Measurements from ENCODE around the gene DUSP22.
"Not testable (repeated sequence)": the region's sequence is repeated elsewhere in the genome, so short reads cannot be mapped to it uniquely, and the experiment has no call there.

Gene DUSP22

GRCh38 chr6:291697-292505 lies at the start of gene DUSP22:
DUSP22 (plus strand) TSS chr6:292487; CDS start chr6:292540, 53 bp downstream.
- DNase-seq (ENCODE audit: low read depth in 2 of 2, low spot score in 1 of 2), result peak; percentile 54 to 84

GRCh38 chr6:246352-246751 lies 45.9 kb upstream of the DUSP22 start:
- DNase-seq (ENCODE audit: low read depth in 2 of 2, low spot score in 1 of 2), result no peak

GRCh38 chr6:247351-247750 lies 44.9 kb upstream of the DUSP22 start:
- DNase-seq (ENCODE audit: low read depth in 2 of 2, low spot score in 1 of 2), result no peak

- DNase-seq (ENCODE audit: low read depth in 2 of 2, low spot score in 1 of 2), result not testable (repeated sequence)
Measured at GRCh38 chr6:248046-248445, 44.2 kb upstream of the DUSP22 start.

- no peak for DNase-seq (ENCODE audit: low read depth in 2 of 2, low spot score in 1 of 2)
Measured at GRCh38 chr6:250676-251075, 41.6 kb upstream of the DUSP22 start.

- no peak for DNase-seq (ENCODE audit: low read depth in 2 of 2, low spot score in 1 of 2)
Measured at GRCh38 chr6:251920-252319, 40.4 kb upstream of the DUSP22 start.

- DNase-seq (ENCODE audit: low read depth in 2 of 2, low spot score in 1 of 2), result no peak
Measured at GRCh38 chr6:252775-253535, 39.3 kb upstream of the DUSP22 start.

GRCh38 chr6:254016-254415 lies 38.3 kb upstream of the DUSP22 start:
- no peak for DNase-seq (ENCODE audit: low read depth in 2 of 2, low spot score in 1 of 2)

- no peak for DNase-seq (ENCODE audit: low read depth in 2 of 2, low spot score in 1 of 2)
Measured at GRCh38 chr6:255041-255750, 37.1 kb upstream of the DUSP22 start.

- no peak for DNase-seq (ENCODE audit: low read depth in 2 of 2, low spot score in 1 of 2)
Measured at GRCh38 chr6:255751-256083, 36.6 kb upstream of the DUSP22 start.

GRCh38 chr6:256169-256568 lies 36.1 kb upstream of the DUSP22 start:
- DNase-seq (ENCODE audit: low read depth in 2 of 2, low spot score in 1 of 2), result no peak

GRCh38 chr6:257031-257725 lies 35.1 kb upstream of the DUSP22 start:
- no peak for DNase-seq (ENCODE audit: low read depth in 2 of 2, low spot score in 1 of 2)

GRCh38 chr6:257774-258173 lies 34.5 kb upstream of the DUSP22 start:
- DNase-seq (ENCODE audit: low read depth in 2 of 2, low spot score in 1 of 2), result no peak

GRCh38 chr6:259316-259715 lies 33.0 kb upstream of the DUSP22 start:
- DNase-seq (ENCODE audit: low read depth in 2 of 2, low spot score in 1 of 2), result no peak

- no peak for DNase-seq (ENCODE audit: low read depth in 2 of 2, low spot score in 1 of 2)
Measured at GRCh38 chr6:259901-260508, 32.3 kb upstream of the DUSP22 start.

- DNase-seq (ENCODE audit: low read depth in 2 of 2, low spot score in 1 of 2), result no peak
Measured at GRCh38 chr6:264626-265025, 27.7 kb upstream of the DUSP22 start.

GRCh38 chr6:268394-268935 lies 23.8 kb upstream of the DUSP22 start:
- DNase-seq (ENCODE audit: low read depth in 2 of 2, low spot score in 1 of 2), result no peak

GRCh38 chr6:273551-274058 lies 18.7 kb upstream of the DUSP22 start:
- DNase-seq (ENCODE audit: low read depth in 2 of 2, low spot score in 1 of 2), result no peak

GRCh38 chr6:277746-278145 lies 14.5 kb upstream of the DUSP22 start:
- DNase-seq (ENCODE audit: low read depth in 2 of 2, low spot score in 1 of 2), result no peak

GRCh38 chr6:278494-278893 lies 13.8 kb upstream of the DUSP22 start:
- DNase-seq (ENCODE audit: low read depth in 2 of 2, low spot score in 1 of 2), result no peak

All from stimulated activated CD8-positive, alpha-beta memory T cell treated with anti-CD3 and anti-CD28 coated beads, Interleukin-4, amount 100 ng/mL, for 4 hours (primary cell).